CD4-positive, alpha-beta T cell treated with Interleukin-2 at 100 ng/mL for 4 hours (primary cell): ENCODE results near the gene KASH5.

Experiments
- DNase-seq: peaks from one replicate; pipeline ENCODE4 v3.0.0-alpha.2; 2020; ENCODE audit warnings: low spot score

Gene KASH5

DNA sequence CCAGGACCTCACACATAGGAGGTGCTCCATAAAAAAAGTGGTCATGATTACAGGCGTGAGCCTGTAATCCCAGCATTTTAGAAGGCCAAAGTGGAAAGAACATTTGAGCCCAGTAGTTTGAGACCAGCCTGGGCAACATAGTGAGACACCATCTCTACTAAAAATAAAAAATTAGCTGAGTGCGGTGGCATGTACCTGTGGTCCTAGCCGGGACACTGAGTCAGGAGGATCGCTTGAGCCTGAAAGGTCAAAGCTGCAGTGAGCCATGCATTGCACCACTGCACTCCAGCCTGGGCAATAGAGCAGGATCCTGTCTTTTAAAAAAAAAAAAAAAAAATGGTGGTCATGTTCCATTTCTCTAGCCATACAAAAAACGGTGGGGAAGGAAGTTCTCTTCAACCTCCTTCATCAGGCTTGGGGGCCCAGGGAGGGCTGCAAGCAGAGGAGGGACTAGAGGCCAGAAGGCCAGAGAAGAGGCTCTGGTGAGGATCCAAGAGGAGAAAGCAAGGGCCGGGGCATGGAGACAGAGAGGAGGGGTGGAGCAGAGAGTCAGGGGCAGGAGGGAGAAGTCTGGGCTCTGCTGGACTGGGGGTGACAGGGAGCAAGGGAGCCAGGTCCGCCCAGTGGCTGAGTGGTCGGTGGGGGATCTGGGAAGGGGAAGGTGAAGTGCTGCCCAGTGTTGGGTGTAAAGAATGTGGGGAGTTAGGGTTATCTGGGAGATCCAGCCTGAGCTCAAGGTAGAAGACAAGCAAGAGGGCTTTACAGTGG, 8.9 kb downstream of the KASH5 start:
- DNase-seq = no peak

DNA sequence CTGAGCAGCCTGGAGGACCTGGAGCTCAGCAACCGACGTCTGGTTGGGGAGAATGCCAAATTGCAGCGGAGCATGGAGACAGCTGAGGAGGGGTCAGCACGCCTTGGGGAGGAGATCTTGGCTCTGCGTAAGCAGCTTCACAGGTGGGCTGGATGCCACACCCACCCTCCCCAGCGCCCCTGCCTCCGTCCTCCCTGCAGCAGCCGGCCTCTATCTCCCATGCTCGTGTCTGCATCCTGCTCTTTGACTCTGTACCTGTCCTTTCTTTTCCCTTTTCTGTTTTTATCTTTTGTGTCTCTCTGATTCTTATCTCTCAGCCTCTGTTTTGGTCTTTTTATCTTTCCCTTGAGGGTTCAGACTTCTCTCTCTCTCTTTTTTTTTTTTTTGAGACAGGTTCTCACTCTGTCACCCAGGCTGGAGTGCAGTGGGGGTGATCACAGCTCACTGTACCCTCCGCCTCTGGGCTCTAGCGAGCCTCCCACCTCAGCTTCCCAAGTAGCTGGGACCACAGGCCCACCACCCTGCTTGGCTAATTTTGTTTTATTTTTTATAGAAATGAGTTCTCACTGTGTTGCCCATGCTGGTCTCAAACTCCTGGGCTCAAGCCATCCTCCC, 10.1 kb downstream of the KASH5 start:
- no peak for DNase-seq

- no peak for DNase-seq
Measured at GRCh38 chr19:49398931-49399330, 10.9 kb downstream of the KASH5 start.

GRCh38 chr19:49400029-49400428, 12.0 kb downstream of the KASH5 start:
- no peak for DNase-seq

DNA sequence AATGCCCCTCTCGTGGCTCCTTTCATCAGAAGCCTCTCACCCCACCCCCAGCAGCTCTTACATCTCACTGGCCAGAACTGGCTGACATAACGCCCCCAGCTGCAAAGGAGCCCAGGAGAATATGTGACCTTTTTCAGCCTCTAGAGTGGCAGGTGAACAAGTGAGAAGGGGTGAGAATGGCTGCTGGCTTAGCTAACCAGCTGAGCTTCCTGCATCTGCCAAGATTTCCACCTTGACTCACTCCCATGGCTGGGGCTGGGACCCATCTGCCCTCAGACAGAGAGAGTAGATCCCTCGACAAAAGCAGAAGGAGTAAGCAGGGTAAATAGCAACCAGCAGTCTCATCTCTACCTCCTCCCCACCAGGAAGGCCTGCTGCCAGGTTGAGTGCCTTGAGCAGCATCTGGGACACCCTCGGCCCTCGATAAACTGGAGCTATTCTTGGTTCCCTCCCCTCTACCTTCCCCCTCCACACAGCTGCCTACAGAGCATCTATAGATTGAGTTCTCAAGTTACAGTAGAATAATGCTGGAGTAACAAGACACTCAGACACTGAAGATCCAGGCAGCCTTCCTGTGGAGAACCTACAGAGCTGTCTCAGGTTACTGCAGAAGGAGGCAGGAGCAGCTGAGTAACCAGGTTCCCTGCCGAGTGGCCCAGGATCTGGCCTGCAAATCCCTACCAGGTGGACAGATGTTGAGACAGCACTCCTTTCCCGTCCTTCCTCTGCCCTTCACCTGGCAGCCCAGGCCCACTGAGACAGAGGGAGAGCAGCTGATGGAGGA, 15.5 kb downstream of the KASH5 start:
- no peak for DNase-seq

DNA sequence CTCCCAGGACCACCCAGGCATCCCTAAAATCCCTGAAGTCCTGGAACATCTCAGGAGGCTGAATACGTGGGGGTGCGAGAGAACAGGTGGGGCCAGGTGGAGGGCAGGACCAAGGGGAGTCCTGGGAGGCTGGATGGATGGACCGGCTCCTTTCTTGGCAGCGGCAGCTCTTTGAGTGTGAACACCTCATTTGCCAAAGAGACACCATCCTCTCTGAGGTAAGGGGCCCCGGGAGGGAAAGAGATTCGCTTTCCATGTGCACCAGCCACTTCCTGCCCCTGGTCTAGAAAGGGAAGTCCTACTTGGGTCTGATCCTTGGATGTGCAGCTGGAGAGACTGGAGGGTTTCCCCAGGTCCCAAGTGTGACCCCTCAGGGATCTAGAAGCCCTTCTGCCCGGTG, 19.0 kb downstream of the KASH5 start:
- no peak for DNase-seq

DNA sequence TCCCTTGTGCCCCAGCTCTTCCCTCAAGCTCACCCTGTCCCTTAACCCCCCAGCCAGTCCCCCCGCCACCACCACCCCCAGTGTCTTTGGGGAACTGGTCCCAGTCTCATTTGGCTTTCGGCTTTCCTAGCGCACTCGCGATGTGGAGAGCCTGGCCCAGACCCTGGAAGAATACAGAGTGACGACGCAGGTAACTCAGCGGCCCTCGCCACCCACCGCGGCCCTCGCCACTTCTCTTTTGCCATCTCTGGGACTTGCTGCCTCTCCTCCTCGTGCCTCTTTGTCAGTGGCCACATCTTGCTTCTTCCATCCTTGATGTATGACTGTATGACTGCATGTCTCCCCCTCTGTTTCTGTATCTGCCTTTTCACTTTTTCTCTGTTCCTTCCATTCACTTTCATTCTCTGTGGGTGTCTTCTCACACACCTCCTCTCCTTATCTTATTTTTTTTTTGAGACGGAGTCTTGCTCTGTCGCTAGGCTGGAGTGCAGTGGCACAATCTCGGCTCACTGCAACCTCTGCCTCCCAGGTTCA, 19.5 kb downstream of the KASH5 start:
- no peak for DNase-seq

DNA sequence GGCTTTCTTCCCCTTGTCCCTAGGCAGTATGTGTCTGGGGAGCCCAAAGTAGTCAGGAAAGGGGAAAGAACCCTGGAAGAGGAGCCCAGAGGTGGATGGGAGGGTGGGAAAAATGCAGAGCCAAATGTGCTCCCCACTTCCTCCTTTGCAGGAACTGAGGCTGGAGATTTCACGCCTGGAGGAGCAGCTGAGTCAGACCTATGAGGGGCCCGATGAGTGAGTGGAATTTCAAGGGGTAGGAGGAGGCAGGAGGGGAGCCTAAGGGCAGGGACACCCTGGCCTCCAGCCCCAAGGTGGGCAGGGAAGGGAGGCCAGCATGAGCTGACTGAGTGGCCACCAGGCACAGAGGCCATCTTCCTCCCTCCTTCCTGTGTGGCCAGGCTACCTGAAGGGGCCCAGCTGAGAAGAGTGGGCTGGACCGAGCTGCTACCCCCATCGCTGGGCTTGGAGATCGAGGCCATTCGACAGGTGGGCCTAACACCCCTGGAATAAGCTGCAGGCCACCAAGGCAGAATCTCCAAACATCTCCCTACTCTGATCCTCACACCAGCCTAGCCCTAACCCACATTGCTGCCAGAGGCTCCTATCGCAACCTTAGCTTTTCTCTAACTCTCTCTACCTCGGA, 20.9 kb downstream of the KASH5 start:
- no peak for DNase-seq

DNA sequence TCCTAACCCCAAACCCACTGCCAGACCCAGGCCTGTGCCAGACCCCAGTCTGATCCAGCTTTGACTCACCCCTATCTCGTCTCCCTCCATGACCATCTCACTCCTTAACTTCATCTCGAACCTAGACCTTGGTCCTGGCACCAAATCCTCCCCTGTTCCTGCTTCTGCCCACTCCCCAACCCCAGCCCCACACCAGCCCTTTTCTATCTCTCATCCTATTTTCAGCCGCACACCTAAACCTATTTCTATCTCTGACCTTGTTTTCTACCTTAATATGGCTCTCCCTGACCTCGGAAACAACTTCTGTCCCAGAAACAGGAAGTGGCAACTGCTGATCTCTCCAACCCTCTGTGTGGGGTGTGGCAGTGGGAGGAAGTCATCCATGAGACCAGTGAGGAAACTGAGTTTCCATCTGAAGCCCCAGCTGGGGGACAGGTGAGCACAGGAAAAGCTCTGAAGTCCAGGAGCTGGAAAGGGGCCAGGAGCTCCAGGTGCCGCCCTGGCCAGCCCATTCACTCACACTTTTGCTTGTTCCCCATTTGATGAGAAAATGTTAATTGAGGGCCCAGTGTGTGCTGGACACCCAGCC, 21.5 kb downstream of the KASH5 start:
- peak; percentile 37 for DNase-seq

- no peak for DNase-seq
Measured at GRCh38 chr19:49411681-49412326, 23.8 kb downstream of the KASH5 start.

GRCh38 chr19:49413348-49413747, 25.3 kb downstream of the KASH5 start:
- no peak for DNase-seq

DNA sequence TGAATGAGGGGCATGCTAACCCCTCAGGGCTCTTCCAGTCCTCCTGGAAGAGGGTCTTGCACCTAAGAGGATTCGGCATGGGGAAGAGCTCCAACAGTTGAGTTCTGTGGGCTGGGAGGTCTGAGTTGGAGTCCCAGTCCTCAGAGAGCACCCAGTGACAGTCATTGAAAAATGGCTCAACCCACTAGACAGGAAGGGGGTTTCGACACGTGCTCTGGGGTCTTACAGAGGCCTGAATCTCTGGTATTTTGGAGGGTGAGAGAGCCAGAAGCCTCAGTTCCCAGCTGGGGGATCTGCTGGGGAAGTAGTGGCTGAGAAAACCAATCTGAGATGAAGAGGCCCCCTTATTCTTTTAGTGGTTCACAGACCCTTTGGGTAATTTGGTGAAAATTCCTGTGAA, 26.2 kb downstream of the KASH5 start:
- no peak for DNase-seq

GRCh38 chr19:49415102-49415809, 27.2 kb downstream of the KASH5 start:
- DNase-seq = no peak

- DNase-seq = no peak
Measured at GRCh38 chr19:49415810-49416200, 27.8 kb downstream of the KASH5 start.

DNA sequence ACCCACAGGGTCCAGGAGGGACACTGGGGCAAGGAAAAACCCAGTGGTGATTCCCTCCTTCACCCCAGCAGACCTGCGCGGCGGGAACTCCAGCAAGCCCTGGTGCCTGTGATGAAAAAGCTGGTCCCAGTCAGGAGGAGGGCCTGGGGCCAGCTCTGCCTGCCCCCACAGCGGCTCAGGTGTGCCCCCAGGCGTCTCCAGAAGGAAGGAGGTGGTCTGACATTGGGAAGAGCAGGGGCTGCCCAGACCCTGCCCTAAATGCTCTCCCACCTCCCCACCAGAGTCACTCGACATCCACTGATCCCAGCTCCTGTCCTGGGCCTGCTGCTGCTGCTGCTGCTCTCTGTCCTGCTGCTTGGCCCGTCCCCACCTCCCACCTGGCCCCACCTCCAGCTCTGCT, 29.0 kb downstream of the KASH5 start:
- DNase-seq = no peak

DNA sequence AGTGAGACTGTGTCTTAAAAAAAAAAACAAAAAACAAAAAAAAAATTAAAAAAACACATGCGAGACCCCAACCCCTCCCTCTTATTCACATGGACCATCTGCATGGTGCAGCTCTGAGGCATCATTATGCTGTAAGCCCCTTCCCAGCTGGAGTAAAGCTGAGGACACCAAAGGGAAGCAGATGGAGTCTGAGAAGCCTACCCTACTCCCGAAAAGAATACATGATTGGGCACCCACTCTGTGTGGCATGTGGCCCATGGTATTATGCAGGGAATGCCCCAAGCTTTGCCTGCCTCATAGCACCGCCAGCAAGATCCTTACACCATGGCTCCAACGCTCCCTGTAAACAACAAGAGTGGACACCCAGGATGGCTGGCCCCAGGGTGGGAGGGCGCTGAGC, 30.5 kb downstream of the KASH5 start:
- no peak for DNase-seq

- no peak for DNase-seq
Measured at GRCh38 chr19:49419173-49419572, 31.1 kb downstream of the KASH5 start.

DNA sequence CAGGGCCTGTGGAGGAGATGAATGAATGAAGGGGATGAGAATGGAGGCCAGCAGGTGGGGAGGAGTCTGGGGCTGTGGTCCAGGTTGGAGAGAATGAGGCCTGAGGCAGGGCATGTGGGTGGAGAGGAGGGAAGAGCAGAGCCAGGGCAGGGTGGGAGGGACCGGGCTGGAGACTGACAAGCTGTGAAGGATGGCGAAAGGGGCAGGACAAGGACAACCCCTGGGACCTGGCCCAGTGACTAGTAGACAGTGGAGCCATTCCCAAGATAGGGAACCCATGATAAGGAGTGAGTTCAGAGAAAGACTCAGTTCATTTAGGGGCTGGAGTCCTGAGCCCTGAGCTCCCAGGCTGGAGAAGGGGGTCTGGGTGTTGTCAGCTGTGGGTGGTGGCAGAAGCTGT, 32.2 kb downstream of the KASH5 start:
- DNase-seq = no peak

- no peak for DNase-seq
Measured at GRCh38 chr19:49421039-49421877, 33.2 kb downstream of the KASH5 start.

DNA sequence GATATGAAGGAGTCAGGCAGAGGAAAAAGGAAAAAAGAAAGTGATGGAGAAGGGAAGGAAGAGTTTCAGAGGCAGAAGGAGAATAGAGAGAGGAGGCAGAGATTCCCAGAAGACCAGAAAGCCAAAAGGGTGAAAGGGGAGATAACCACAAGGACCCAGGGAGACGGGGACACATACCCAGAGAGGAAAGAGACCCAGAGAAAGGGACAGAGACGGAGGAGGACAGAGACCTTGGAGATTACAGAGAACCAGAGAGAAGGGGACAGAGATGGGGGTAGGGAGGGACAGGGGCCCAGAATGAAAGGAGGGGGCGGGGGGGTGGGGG, 33.8 kb downstream of the KASH5 start:
- no peak for DNase-seq
